SJCRH30 (cell line): Measurements from ENCODE around the gene SLC25A10. TPM values are rescaled to one million over a fixed set of nuclear protein-coding genes. Genes with fewer than 3 reads are reported as not detected.
"Not testable (repeated sequence)": the region's sequence is repeated elsewhere in the genome, so short reads cannot be mapped to it uniquely, and the experiment has no call there.

Experiments
- DNase-seq, 2 experiments: peaks; one replicate each; pipeline ENCODE4 v3.0.0-alpha.2; 2015 to 2020
- H3K27ac ChIP-seq: fragments of 250-450 bp; sonication (Bioruptor Pico); 2 replicates; pipeline ENCODE4 v1.5.1; 2020; ENCODE audit warnings: mild to moderate bottlenecking, moderate library complexity
- H3K27me3 ChIP-seq: fragments of 250-450 bp; sonication (Bioruptor Pico); 2 replicates; pipeline ENCODE4 v1.5.1; 2020; ENCODE audit warnings: mild to moderate bottlenecking, moderate library complexity
- H3K36me3 ChIP-seq: fragments of 250-450 bp; sonication (Bioruptor Pico); 2 replicates; pipeline ENCODE4 v1.5.1; 2020; ENCODE audit warnings: mild to moderate bottlenecking, moderate library complexity
- H3K4me1 ChIP-seq: fragments of 250-450 bp; sonication (Bioruptor Pico); 2 replicates; pipeline ENCODE4 v1.5.1; 2020; ENCODE audit warnings: mild to moderate bottlenecking, moderate library complexity
- H3K4me3 ChIP-seq: fragments of 250-450 bp; sonication (Bioruptor Pico); 2 replicates; pipeline ENCODE4 v1.5.1; 2020; ENCODE audit warnings: mild to moderate bottlenecking, moderate library complexity
- H3K9me3 ChIP-seq: fragments of 250-450 bp; sonication (Bioruptor Pico); replicated peaks from 2 replicates; pipeline ENCODE4 v1.5.1; 2020; ENCODE audit warnings: mild to moderate bottlenecking, moderate library complexity
- total RNA-seq: library from RNA; depleted of rRNA; stranded (reverse); fragments of >200 nt; shearing (Covaris generic); gene quantifications from 2 replicates; pipeline ENCODE4 v1.2.3, GENCODE V29; 2014; rRNA removed

The SLC25A10 gene
- total RNA-seq, 1 experiment from 2014 or later, result 34.8 TPM

GRCh38 chr17:81737947-81738800, 26.1 kb downstream of the SLC25A10 start:
- DNase-seq, result no peak
- peaks cover 62% of the 10 kb centered on the region for H3K27me3 ChIP-seq
- no peaks in the 10 kb centered on the region for H3K36me3 ChIP-seq
- no peak overlapping the region for H3K27ac ChIP-seq
- H3K4me3 ChIP-seq, result no peak overlapping the region
- H3K4me1 ChIP-seq, result no peaks in the 10 kb centered on the region; the same call in 1 of the 2 replicates
- H3K9me3 ChIP-seq, result no peaks in the 10 kb centered on the region

GRCh38 chr17:81738801-81739393, 26.8 kb downstream of the SLC25A10 start:
- peaks cover 62% of the 10 kb centered on the region for H3K27me3 ChIP-seq
- no peaks in the 10 kb centered on the region; the same call in 1 of the 2 replicates for H3K4me1 ChIP-seq
- no peaks in the 10 kb centered on the region for H3K36me3 ChIP-seq
- H3K27ac ChIP-seq, result no peak overlapping the region
- DNase-seq, result no peak
- no peak overlapping the region for H3K4me3 ChIP-seq
- H3K9me3 ChIP-seq, result no peaks in the 10 kb centered on the region

- not testable (repeated sequence) for H3K4me3 ChIP-seq, H3K36me3 ChIP-seq, H3K4me1 ChIP-seq, DNase-seq, H3K27ac ChIP-seq, H3K9me3 ChIP-seq
- peaks cover 59% of the 10 kb centered on the region for H3K27me3 ChIP-seq
Measured at GRCh38 chr17:81739593-81739992, 27.5 kb downstream of the SLC25A10 start.

- Histone ChIP-seq H3K4me3 (no peak overlapping the region), H3K27me3 (peaks cover 50% of the 10 kb centered on the region), H3K9me3 (no peaks in the 10 kb centered on the region), H3K36me3 (no peaks in the 10 kb centered on the region), H3K27ac (no peak overlapping the region), H3K4me1 (no peaks in the 10 kb centered on the region; the same call in 1 of the 2 replicates)
- DNase-seq, result no peak
Measured at GRCh38 chr17:81740395-81740961, 28.4 kb downstream of the SLC25A10 start.

GRCh38 chr17:81741049-81741593, 29.0 kb downstream of the SLC25A10 start:
- DNase-seq, result peak in 1 of 2 experiments; percentile 52
- Histone ChIP-seq H3K27me3 (peaks cover 43% of the 10 kb centered on the region), H3K36me3 (no peaks in the 10 kb centered on the region), H3K27ac (no peak overlapping the region), H3K4me1 (no peaks in the 10 kb centered on the region; the same call in 1 of the 2 replicates), H3K9me3 (no peaks in the 10 kb centered on the region), H3K4me3 (no peak overlapping the region)

GRCh38 chr17:81741594-81742452, 29.7 kb downstream of the SLC25A10 start:
- Histone ChIP-seq H3K27ac (no peak overlapping the region), H3K27me3 (peaks cover 36% of the 10 kb centered on the region), H3K9me3 (no peaks in the 10 kb centered on the region), H3K4me1 (no peaks in the 10 kb centered on the region; the same call in 1 of the 2 replicates), H3K4me3 (no peak overlapping the region), H3K36me3 (no peaks in the 10 kb centered on the region)
- DNase-seq, result no peak

Other genes starting within 250 kb of the SLC25A10 start
- gene ACTG1, start 199.5 kb upstream of the SLC25A10 start, total RNA-seq, result 2,768 and 3,121 TPM in 2 replicates
- 0.43 and 0.61 TPM in 2 replicates for gene FSCN2, start 183.9 kb upstream of the SLC25A10 start, total RNA-seq
- gene FAAP100, start 159.9 kb upstream of the SLC25A10 start, total RNA-seq, result 52.3 and 60.7 TPM in 2 replicates
- gene NPLOC4, start 75.2 kb upstream of the SLC25A10 start, total RNA-seq, result 118 and 131 TPM in 2 replicates
- gene TSPAN10, start 75.1 kb upstream of the SLC25A10 start, total RNA-seq, result 0.25 and 0.49 TPM in 2 replicates
- 0.13 and 0.34 TPM in 2 replicates for gene PDE6G, start 55.7 kb upstream of the SLC25A10 start, total RNA-seq
- gene OXLD1, start 45.7 kb upstream of the SLC25A10 start, total RNA-seq, result 26.7 and 28.4 TPM in 2 replicates
- 50.3 and 52.8 TPM in 2 replicates for gene CCDC137, start 45.5 kb upstream of the SLC25A10 start, total RNA-seq
- gene ARL16, start 28.5 kb upstream of the SLC25A10 start, total RNA-seq, result 83.7 and 89.9 TPM in 2 replicates
- 88.6 and 103 TPM in 2 replicates for gene HGS, start 28.3 kb upstream of the SLC25A10 start, total RNA-seq
- gene MRPL12, start 8.9 kb upstream of the SLC25A10 start, total RNA-seq, result 93.7 and 128 TPM in 2 replicates
- 0.04 TPM in 1 of 2 replicates, not detected in the other for gene GCGR, start 91.9 kb downstream of the SLC25A10 start, total RNA-seq
- gene MCRIP1, start 121.0 kb downstream of the SLC25A10 start, total RNA-seq, result 130 and 146 TPM in 2 replicates
- not detected in 2 replicates for gene PPP1R27, start 122.8 kb downstream of the SLC25A10 start, total RNA-seq
- gene P4HB, start 148.3 kb downstream of the SLC25A10 start, total RNA-seq, result 558 and 620 TPM in 2 replicates
- 201 and 216 TPM in 2 replicates for gene ARHGDIA, start 159.1 kb downstream of the SLC25A10 start, total RNA-seq
- gene ALYREF, start 179.3 kb downstream of the SLC25A10 start, total RNA-seq, result 512 and 516 TPM in 2 replicates
- 266 and 312 TPM in 2 replicates for gene ANAPC11, start 179.4 kb downstream of the SLC25A10 start, total RNA-seq
- gene NPB, start 190.0 kb downstream of the SLC25A10 start, total RNA-seq, result 3.8 and 4.9 TPM in 2 replicates
- gene PCYT2, start 199.1 kb downstream of the SLC25A10 start, total RNA-seq, result 30.2 and 33.0 TPM in 2 replicates
- 20.1 and 23.5 TPM in 2 replicates for gene SIRT7, start 205.9 kb downstream of the SLC25A10 start, total RNA-seq
- 27.3 and 29.0 TPM in 2 replicates for gene MAFG, start 215.5 kb downstream of the SLC25A10 start, total RNA-seq
- gene PYCR1, start 225.0 kb downstream of the SLC25A10 start, total RNA-seq, result 152 and 159 TPM in 2 replicates
- gene MYADML2, start 234.9 kb downstream of the SLC25A10 start, total RNA-seq, result 0.81 and 0.85 TPM in 2 replicates
- gene NOTUM, start 248.9 kb downstream of the SLC25A10 start, total RNA-seq, result 1.8 and 3.3 TPM in 2 replicates